Gastrocnemius medialis (tissue), 4 donors: ENCODE data around the gene PRDX5.

Experiments
- POLR2A ChIP-seq, 2 donors: fragments of 450-650 bp; IDR thresholded peaks; one replicate each; pipeline ENCODE4 v1.6.1; 2017; ENCODE audit warnings: antibody characterized with exemption in 2 of 2, mild to moderate bottlenecking in 2 of 2, moderate library complexity in 2 of 2
- TF ChIP-seq, protein P1 (sequence below), 5 experiments: fragments of 450-650 bp in 3 of 5; fragments of 200-600 bp in 2 of 5; sonication (generic) in 2 of 5; IDR thresholded peaks in 4 of 5; conservative IDR thresholded peaks in 1 of 5; 1 replicate in 4 of 5; 2 replicates in 1 of 5; pipeline ENCODE4 v1.5.1; 2016 to 2019; ENCODE audit warnings: antibody characterized with exemption in 5 of 5, mild to moderate bottlenecking in 3 of 5, moderate library complexity in 3 of 5

DNA sequence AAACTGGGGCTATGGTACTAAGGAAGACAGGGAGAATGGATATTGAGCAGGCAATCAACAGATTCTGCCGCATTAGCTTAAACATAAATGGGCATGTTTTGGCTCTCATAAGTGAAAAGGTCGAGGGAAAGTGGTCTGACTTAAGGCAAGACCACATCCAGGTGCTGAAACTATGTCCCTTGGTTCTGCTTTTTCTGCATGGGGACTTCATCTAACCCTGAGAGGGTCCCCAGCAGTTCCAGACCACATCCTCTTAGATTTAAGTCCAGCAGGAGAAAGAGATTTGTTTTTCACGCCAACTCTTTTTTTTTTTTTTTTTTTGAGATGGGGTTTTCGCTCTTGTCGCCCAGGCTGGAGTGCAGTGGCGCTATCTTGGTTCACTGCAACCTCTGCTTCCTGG lies 46.5 kb downstream of the PRDX5 start:
- TF ChIP-seq, protein P1, sequence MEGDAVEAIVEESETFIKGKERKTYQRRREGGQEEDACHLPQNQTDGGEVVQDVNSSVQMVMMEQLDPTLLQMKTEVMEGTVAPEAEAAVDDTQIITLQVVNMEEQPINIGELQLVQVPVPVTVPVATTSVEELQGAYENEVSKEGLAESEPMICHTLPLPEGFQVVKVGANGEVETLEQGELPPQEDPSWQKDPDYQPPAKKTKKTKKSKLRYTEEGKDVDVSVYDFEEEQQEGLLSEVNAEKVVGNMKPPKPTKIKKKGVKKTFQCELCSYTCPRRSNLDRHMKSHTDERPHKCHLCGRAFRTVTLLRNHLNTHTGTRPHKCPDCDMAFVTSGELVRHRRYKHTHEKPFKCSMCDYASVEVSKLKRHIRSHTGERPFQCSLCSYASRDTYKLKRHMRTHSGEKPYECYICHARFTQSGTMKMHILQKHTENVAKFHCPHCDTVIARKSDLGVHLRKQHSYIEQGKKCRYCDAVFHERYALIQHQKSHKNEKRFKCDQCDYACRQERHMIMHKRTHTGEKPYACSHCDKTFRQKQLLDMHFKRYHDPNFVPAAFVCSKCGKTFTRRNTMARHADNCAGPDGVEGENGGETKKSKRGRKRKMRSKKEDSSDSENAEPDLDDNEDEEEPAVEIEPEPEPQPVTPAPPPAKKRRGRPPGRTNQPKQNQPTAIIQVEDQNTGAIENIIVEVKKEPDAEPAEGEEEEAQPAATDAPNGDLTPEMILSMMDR (IDR thresholded peaks at IDR 0.05 in 4 of 5, conservative IDR thresholded peaks at IDR 0.05 in 1 of 5) = no peak
- TF ChIP-seq POLR2A (IDR thresholded peaks at IDR 0.05) = no peak
